GM23338 (cell line): ENCODE results near the gene HTRA1. TPM values are rescaled to one million over a fixed set of nuclear protein-coding genes. Genes with fewer than 3 reads are reported as not detected.

Source experiments
- ATAC-seq: fragments of 200-7000 bp; cut with Tn5 transposase; 3 replicates; pipeline ENCODE4 v1.9.1; 2020
- DNase-seq: peaks from one replicate; pipeline ENCODE4 v3.0.0-alpha.2; 2015; ENCODE audit warnings: low spot score
- H2AFZ ChIP-seq: fragments of 200-600 bp; sonication (generic); 2 replicates; pipeline ENCODE4 v1.8.0; 2016; ENCODE audit warnings: antibody characterized with exemption, mild to moderate bottlenecking, moderate library complexity
- H3F3A ChIP-seq: fragments of 200-600 bp; sonication (generic); replicated peaks from 2 replicates; pipeline ENCODE4 v1.8.0; 2017; ENCODE audit warnings: antibody characterized with exemption, mixed run types, low read depth
- H3K27ac ChIP-seq: fragments of 200-600 bp; sonication (generic); 2 replicates; pipeline ENCODE4 v1.6.1; 2016; ENCODE audit warnings: low read depth
- H3K27me3 ChIP-seq: fragments of 200-600 bp; sonication (generic); 2 replicates; pipeline ENCODE4 v1.8.0; 2016; ENCODE audit warnings: mild to moderate bottlenecking, mixed run types, moderate library complexity; ENCODE audit not compliant: insufficient read depth
- H3K36me3 ChIP-seq: fragments of 200-600 bp; sonication (generic); 2 replicates; pipeline ENCODE4 v1.8.0; 2016; ENCODE audit warnings: mild to moderate bottlenecking; ENCODE audit not compliant: insufficient read depth
- H3K4me1 ChIP-seq: fragments of 200-600 bp; sonication (generic); 2 replicates; pipeline ENCODE4 v1.8.0; 2016; ENCODE audit warnings: mild to moderate bottlenecking, moderate library complexity; ENCODE audit not compliant: insufficient read depth
- H3K4me2 ChIP-seq: fragments of 200-600 bp; sonication (generic); 2 replicates; pipeline ENCODE4 v1.7.1; 2017; ENCODE audit warnings: mixed run types
- H3K4me3 ChIP-seq: fragments of 200-600 bp; sonication (generic); 2 replicates; pipeline ENCODE4 v1.6.1; 2016; ENCODE audit warnings: mixed run types
- H3K79me2 ChIP-seq: fragments of 200-600 bp; sonication (generic); replicated peaks from 2 replicates; pipeline ENCODE4 v1.8.0; 2017; ENCODE audit warnings: mild to moderate bottlenecking; ENCODE audit not compliant: insufficient read depth
- H3K9me2 ChIP-seq: fragments of 200-600 bp; sonication (generic); 2 replicates; pipeline ENCODE4 v1.8.0; 2017; ENCODE audit not compliant: insufficient read depth
- H4K20me1 ChIP-seq: fragments of 200-600 bp; sonication (generic); replicated peaks from 2 replicates; pipeline ENCODE4 v1.8.0; 2017; ENCODE audit warnings: mild to moderate bottlenecking; ENCODE audit not compliant: insufficient read depth
- H3K27ac Mint-ChIP-seq: 2 replicates; pipeline ENCODE4 v1.8.0; 2020; ENCODE audit warnings: inconsistent platforms, mild to moderate bottlenecking, moderate library complexity, mixed read lengths
- H3K27me3 Mint-ChIP-seq: 3 replicates; pipeline ENCODE4 v1.8.0; 2022; ENCODE audit warnings: low read depth, mild to moderate bottlenecking, moderate library complexity, mixed read lengths, inconsistent platforms; ENCODE audit not compliant: insufficient read depth, poor library complexity
- H3K36me3 Mint-ChIP-seq: 3 replicates; pipeline ENCODE4 v1.8.0; 2021; ENCODE audit warnings: low read depth, mild to moderate bottlenecking, inconsistent platforms, moderate library complexity, mixed read lengths
- H3K4me1 Mint-ChIP-seq: 3 replicates; pipeline ENCODE4 v1.8.0; 2020; ENCODE audit warnings: mild to moderate bottlenecking, inconsistent platforms, mixed read lengths
- H3K4me3 Mint-ChIP-seq: 3 replicates; pipeline ENCODE4 v1.8.0; 2021; ENCODE audit warnings: moderate library complexity, mild to moderate bottlenecking, inconsistent platforms, mixed read lengths
- H3K9me3 Mint-ChIP-seq: 3 replicates; pipeline ENCODE4 v1.8.0; 2020; ENCODE audit warnings: moderate library complexity, mild to moderate bottlenecking, inconsistent platforms, mixed read lengths
- CREB1 ChIP-seq: fragments of 250-450 bp; sonication (Bioruptor Pico); IDR thresholded peaks from 2 replicates; pipeline ENCODE4 v1.5.0; 2020; ENCODE audit warnings: low read depth, mild to moderate bottlenecking, moderate library complexity
- ETS1 ChIP-seq: IDR thresholded peaks from 2 replicates; pipeline ENCODE4 v1.6.1; 2016; ENCODE audit warnings: antibody characterized with exemption
- EZH2 ChIP-seq: fragments of 200-600 bp; sonication (generic); IDR thresholded peaks from one replicate; pipeline ENCODE4 v1.8.0; 2017; ENCODE audit warnings: antibody characterized with exemption, mild to moderate bottlenecking, low read depth; ENCODE audit not compliant: unreplicated experiment
- EZH2phosphoT487 ChIP-seq: fragments of 200-600 bp; sonication (generic); IDR thresholded peaks from one replicate; pipeline ENCODE4 v1.8.1; 2018; ENCODE audit warnings: antibody characterized with exemption; ENCODE audit not compliant: unreplicated experiment
- JUNB ChIP-seq: IDR thresholded peaks from one replicate; pipeline ENCODE4 v1.6.1; 2016; ENCODE audit warnings: antibody characterized with exemption; ENCODE audit not compliant: unreplicated experiment
- NANOG ChIP-seq: IDR thresholded peaks from 2 replicates; pipeline ENCODE4 v1.6.1; 2016; ENCODE audit warnings: antibody characterized with exemption, borderline replicate concordance
- POLR2AphosphoS5 ChIP-seq: IDR thresholded peaks from 2 replicates; pipeline ENCODE4 v1.6.1; 2016; ENCODE audit warnings: antibody characterized with exemption, low read depth
- STAT1 ChIP-seq: IDR thresholded peaks from one replicate; pipeline ENCODE4 v1.6.1; 2016; ENCODE audit warnings: antibody characterized with exemption; ENCODE audit not compliant: unreplicated experiment
- ZNF114 ChIP-seq: fragments of 250-450 bp; sonication (Bioruptor Pico); IDR thresholded peaks from 2 replicates; pipeline ENCODE4 v1.5.0; 2020; ENCODE audit warnings: mild to moderate bottlenecking, moderate library complexity
- ZNF331 ChIP-seq: fragments of 250-450 bp; sonication (Bioruptor Pico); IDR thresholded peaks from 2 replicates; pipeline ENCODE4 v1.5.0; 2020; ENCODE audit warnings: low read depth, mild to moderate bottlenecking, moderate library complexity
- polyA plus RNA-seq: library from polyadenylated mRNA; unstranded; fragments of >200 nt; fragmentation: Nextera tagmentation; extraction: Ambion mirVana; gene quantifications from 2 replicates; pipeline ENCODE4 v1.2.1, GENCODE V29; 2016
- total RNA-seq: library from RNA; depleted of rRNA; stranded (reverse); fragments of >200 nt; shearing (Covaris generic); gene quantifications from 2 replicates; pipeline ENCODE4 v1.2.3, GENCODE V29; 2014
- TF ChIP-seq, protein P1 (sequence below): IDR thresholded peaks from one replicate; pipeline ENCODE4 v1.6.1; 2018; ENCODE audit warnings: antibody characterized with exemption; ENCODE audit not compliant: unreplicated experiment
- TF ChIP-seq, protein P2 (sequence below): fragments of 250-450 bp; sonication (Bioruptor Pico); IDR thresholded peaks from 2 replicates; pipeline ENCODE4 v1.5.0; 2020; ENCODE audit warnings: mild to moderate bottlenecking, moderate library complexity
- TF ChIP-seq, protein P3 (sequence below), 2 experiments: fragments of 200-600 bp in 1 of 2; sonication (generic) in 1 of 2; conservative IDR thresholded peaks; 2 replicates each; pipeline versions ENCODE4 v1.5.1 to v1.6.1; 2016 to 2017; ENCODE audit warnings: antibody characterized with exemption in 2 of 2, low read depth in 2 of 2, mild to moderate bottlenecking in 2 of 2, moderate library complexity in 1 of 2

The HTRA1 gene
- total and polyA plus RNA-seq, 2 experiments from 2014 or later, result 8.1 to 16.1 TPM

GRCh38 chr10:122480146-122480833 is 18.9 kb downstream of the HTRA1 start:
- H3K36me3 Mint-ChIP-seq, result peaks cover 6% of the 10 kb centered on the region; the same call in 2 of the 3 replicates
- H3K4me2 ChIP-seq, result no peak overlapping the region
- H3K4me3 Mint-ChIP-seq, result no peak overlapping the region
- TF ChIP-seq, protein P1, sequence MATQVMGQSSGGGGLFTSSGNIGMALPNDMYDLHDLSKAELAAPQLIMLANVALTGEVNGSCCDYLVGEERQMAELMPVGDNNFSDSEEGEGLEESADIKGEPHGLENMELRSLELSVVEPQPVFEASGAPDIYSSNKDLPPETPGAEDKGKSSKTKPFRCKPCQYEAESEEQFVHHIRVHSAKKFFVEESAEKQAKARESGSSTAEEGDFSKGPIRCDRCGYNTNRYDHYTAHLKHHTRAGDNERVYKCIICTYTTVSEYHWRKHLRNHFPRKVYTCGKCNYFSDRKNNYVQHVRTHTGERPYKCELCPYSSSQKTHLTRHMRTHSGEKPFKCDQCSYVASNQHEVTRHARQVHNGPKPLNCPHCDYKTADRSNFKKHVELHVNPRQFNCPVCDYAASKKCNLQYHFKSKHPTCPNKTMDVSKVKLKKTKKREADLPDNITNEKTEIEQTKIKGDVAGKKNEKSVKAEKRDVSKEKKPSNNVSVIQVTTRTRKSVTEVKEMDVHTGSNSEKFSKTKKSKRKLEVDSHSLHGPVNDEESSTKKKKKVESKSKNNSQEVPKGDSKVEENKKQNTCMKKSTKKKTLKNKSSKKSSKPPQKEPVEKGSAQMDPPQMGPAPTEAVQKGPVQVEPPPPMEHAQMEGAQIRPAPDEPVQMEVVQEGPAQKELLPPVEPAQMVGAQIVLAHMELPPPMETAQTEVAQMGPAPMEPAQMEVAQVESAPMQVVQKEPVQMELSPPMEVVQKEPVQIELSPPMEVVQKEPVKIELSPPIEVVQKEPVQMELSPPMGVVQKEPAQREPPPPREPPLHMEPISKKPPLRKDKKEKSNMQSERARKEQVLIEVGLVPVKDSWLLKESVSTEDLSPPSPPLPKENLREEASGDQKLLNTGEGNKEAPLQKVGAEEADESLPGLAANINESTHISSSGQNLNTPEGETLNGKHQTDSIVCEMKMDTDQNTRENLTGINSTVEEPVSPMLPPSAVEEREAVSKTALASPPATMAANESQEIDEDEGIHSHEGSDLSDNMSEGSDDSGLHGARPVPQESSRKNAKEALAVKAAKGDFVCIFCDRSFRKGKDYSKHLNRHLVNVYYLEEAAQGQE, result no peak
- TF ChIP-seq ETS1 (no peak), STAT1 (no peak), EZH2phosphoT487 (no peak), EZH2 (no peak), CREB1 (no peak), POLR2AphosphoS5 (no peak), NANOG (no peak), ZNF114 (CRISPR knock-in tag) (no peak), JUNB (no peak), ZNF331 (no peak)
- TF ChIP-seq, protein P2, sequence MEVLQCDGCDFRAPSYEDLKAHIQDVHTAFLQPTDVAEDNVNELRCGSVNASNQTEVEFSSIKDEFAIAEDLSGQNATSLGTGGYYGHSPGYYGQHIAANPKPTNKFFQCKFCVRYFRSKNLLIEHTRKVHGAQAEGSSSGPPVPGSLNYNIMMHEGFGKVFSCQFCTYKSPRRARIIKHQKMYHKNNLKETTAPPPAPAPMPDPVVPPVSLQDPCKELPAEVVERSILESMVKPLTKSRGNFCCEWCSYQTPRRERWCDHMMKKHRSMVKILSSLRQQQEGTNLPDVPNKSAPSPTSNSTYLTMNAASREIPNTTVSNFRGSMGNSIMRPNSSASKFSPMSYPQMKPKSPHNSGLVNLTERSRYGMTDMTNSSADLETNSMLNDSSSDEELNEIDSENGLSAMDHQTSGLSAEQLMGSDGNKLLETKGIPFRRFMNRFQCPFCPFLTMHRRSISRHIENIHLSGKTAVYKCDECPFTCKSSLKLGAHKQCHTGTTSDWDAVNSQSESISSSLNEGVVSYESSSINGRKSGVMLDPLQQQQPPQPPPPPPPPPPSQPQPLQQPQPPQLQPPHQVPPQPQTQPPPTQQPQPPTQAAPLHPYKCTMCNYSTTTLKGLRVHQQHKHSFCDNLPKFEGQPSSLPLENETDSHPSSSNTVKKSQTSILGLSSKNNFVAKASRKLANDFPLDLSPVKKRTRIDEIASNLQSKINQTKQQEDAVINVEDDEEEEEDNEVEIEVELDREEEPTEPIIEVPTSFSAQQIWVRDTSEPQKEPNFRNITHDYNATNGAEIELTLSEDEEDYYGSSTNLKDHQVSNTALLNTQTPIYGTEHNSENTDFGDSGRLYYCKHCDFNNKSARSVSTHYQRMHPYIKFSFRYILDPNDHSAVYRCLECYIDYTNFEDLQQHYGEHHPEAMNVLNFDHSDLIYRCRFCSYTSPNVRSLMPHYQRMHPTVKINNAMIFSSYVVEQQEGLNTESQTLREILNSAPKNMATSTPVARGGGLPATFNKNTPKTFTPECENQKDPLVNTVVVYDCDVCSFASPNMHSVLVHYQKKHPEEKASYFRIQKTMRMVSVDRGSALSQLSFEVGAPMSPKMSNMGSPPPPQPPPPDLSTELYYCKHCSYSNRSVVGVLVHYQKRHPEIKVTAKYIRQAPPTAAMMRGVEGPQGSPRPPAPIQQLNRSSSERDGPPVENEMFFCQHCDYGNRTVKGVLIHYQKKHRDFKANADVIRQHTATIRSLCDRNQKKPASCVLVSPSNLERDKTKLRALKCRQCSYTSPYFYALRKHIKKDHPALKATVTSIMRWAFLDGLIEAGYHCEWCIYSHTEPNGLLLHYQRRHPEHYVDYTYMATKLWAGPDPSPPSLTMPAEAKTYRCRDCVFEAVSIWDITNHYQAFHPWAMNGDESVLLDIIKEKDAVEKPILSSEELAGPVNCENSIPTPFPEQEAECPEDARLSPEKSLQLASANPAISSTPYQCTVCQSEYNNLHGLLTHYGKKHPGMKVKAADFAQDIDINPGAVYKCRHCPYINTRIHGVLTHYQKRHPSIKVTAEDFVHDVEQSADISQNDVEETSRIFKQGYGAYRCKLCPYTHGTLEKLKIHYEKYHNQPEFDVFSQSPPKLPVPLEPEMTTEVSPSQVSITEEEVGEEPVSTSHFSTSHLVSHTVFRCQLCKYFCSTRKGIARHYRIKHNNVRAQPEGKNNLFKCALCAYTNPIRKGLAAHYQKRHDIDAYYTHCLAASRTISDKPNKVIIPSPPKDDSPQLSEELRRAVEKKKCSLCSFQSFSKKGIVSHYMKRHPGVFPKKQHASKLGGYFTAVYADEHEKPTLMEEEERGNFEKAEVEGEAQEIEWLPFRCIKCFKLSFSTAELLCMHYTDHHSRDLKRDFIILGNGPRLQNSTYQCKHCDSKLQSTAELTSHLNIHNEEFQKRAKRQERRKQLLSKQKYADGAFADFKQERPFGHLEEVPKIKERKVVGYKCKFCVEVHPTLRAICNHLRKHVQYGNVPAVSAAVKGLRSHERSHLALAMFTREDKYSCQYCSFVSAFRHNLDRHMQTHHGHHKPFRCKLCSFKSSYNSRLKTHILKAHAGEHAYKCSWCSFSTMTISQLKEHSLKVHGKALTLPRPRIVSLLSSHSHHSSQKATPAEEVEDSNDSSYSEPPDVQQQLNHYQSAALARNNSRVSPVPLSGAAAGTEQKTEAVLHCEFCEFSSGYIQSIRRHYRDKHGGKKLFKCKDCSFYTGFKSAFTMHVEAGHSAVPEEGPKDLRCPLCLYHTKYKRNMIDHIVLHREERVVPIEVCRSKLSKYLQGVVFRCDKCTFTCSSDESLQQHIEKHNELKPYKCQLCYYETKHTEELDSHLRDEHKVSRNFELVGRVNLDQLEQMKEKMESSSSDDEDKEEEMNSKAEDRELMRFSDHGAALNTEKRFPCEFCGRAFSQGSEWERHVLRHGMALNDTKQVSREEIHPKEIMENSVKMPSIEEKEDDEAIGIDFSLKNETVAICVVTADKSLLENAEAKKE (CRISPR knock-in tag), result no peak
- TF ChIP-seq, protein P3, sequence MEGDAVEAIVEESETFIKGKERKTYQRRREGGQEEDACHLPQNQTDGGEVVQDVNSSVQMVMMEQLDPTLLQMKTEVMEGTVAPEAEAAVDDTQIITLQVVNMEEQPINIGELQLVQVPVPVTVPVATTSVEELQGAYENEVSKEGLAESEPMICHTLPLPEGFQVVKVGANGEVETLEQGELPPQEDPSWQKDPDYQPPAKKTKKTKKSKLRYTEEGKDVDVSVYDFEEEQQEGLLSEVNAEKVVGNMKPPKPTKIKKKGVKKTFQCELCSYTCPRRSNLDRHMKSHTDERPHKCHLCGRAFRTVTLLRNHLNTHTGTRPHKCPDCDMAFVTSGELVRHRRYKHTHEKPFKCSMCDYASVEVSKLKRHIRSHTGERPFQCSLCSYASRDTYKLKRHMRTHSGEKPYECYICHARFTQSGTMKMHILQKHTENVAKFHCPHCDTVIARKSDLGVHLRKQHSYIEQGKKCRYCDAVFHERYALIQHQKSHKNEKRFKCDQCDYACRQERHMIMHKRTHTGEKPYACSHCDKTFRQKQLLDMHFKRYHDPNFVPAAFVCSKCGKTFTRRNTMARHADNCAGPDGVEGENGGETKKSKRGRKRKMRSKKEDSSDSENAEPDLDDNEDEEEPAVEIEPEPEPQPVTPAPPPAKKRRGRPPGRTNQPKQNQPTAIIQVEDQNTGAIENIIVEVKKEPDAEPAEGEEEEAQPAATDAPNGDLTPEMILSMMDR (conservative IDR thresholded peaks at IDR 0.05; ENCODE audit: low read depth in 2 of 2), result no peak
- DNase-seq (no peak), ATAC-seq (no peak)
- H3K27me3 ChIP-seq, result no peaks in the 10 kb centered on the region
- 0 out of 2 replicates have a peak, but pooled peaks cover 4% of the 10 kb centered on the region for H3F3A ChIP-seq
- H3K27ac Mint-ChIP-seq, result no peak overlapping the region
- H3K27me3 Mint-ChIP-seq, result peaks cover 6% of the 10 kb centered on the region
- H3K79me2 ChIP-seq, result no peaks in the 10 kb centered on the region
- H3K9me2 ChIP-seq, result no peaks in the 10 kb centered on the region
- H3K9me3 Mint-ChIP-seq, result peaks cover 10% of the 10 kb centered on the region
- no peaks in the 10 kb centered on the region for H3K36me3 ChIP-seq
- peaks cover 33% of the 10 kb centered on the region for H3K4me1 ChIP-seq
- no peak overlapping the region for H3K27ac ChIP-seq
- no peak overlapping the region for H2AFZ ChIP-seq
- peaks cover 39% of the 10 kb centered on the region for H3K4me1 Mint-ChIP-seq
- no peaks in the 10 kb centered on the region for H4K20me1 ChIP-seq
- no peak overlapping the region for H3K4me3 ChIP-seq
